RWPE2 (cell line): ENCODE measurements around the gene KCTD7.

ENCODE experiments used
- ATAC-seq: fragments of 200-7000 bp; cut with Tn5 transposase; 3 replicates; pipeline ENCODE4 v1.9.1; 2021; ENCODE audit warnings: low read depth
- DNase-seq: peaks from one replicate; pipeline ENCODE4 v3.0.0-alpha.2; 2020; ENCODE audit warnings: low spot score
- H3K27ac ChIP-seq: fragments of 450-650 bp; 2 replicates; pipeline ENCODE4 v1.5.1; 2017; ENCODE audit warnings: mild to moderate bottlenecking; ENCODE audit not compliant: poor library complexity, severe bottlenecking
- H3K27me3 ChIP-seq: fragments of 250-450 bp; sonication (Bioruptor Pico); 2 replicates; pipeline ENCODE4 v1.5.1; 2021; ENCODE audit warnings: mild to moderate bottlenecking, moderate library complexity; ENCODE audit not compliant: insufficient read depth, poor library complexity, severe bottlenecking
- H3K36me3 ChIP-seq: fragments of 250-450 bp; sonication (Bioruptor Pico); 2 replicates; pipeline ENCODE4 v1.5.1; 2020; ENCODE audit warnings: low read depth, mild to moderate bottlenecking, moderate library complexity
- H3K4me1 ChIP-seq: fragments of 250-450 bp; sonication (Bioruptor Pico); 2 replicates; pipeline ENCODE4 v1.5.1; 2021; ENCODE audit warnings: mild to moderate bottlenecking, moderate library complexity; ENCODE audit not compliant: insufficient read depth, poor library complexity, severe bottlenecking
- H3K4me3 ChIP-seq: fragments of 250-450 bp; sonication (Bioruptor Pico); 2 replicates; pipeline ENCODE4 v1.5.1; 2021; ENCODE audit warnings: mild to moderate bottlenecking, moderate library complexity; ENCODE audit not compliant: severe bottlenecking
- H3K9me3 ChIP-seq: fragments of 250-450 bp; sonication (Bioruptor Pico); 2 replicates; pipeline ENCODE4 v1.5.1; 2021; ENCODE audit warnings: mild to moderate bottlenecking, moderate library complexity; ENCODE audit not compliant: severe bottlenecking
- CTCF ChIP-seq: fragments of 450-650 bp; IDR thresholded peaks from one replicate; pipeline ENCODE4 v1.5.1; 2017; ENCODE audit warnings: mild to moderate bottlenecking, moderate library complexity; ENCODE audit not compliant: poor library complexity, severe bottlenecking

KCTD7 gene

GRCh38 chr7:66667023-66667728, 38.5 kb downstream of the KCTD7 start:
- Histone ChIP-seq H3K4me3 (no peak overlapping the region), H3K36me3 (no peaks in the 10 kb centered on the region), H3K27me3 (no peaks in the 10 kb centered on the region), H3K9me3 (no peaks in the 10 kb centered on the region), H3K27ac (no peak overlapping the region), H3K4me1 (no peaks in the 10 kb centered on the region)
- DNase-seq (no peak), ATAC-seq (no peak)
- no peak for TF ChIP-seq CTCF

GRCh38 chr7:66668112-66668511, 39.4 kb downstream of the KCTD7 start:
- ATAC-seq: no peak
- no peaks in the 10 kb centered on the region for H3K4me1 ChIP-seq
- H3K27ac ChIP-seq: no peak overlapping the region
- H3K4me3 ChIP-seq: no peak overlapping the region
- H3K9me3 ChIP-seq: no peaks in the 10 kb centered on the region
- no peak for TF ChIP-seq CTCF
- H3K36me3 ChIP-seq: no peaks in the 10 kb centered on the region
- no peak for DNase-seq
- no peaks in the 10 kb centered on the region for H3K27me3 ChIP-seq

DNA sequence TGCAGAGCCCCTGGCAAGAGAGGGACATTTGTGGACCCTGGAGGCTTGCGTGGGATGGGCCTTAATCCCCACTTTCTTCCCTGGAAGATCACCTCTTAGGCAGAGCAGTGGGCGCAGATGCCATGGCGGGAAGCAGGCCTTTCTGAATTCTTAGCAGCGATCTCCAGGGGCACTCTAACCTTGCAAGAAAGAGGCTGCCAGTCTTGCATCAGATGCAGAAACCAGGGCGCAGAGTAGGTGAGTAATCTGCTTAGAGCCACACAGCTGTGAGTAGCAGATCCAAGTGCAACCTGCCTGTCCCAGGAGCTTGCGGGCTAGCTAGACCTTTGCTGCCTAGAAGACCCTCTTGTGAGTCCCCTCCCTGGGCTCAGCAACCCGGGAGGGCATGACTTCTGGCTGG, 40.0 kb downstream of the KCTD7 start:
- Histone ChIP-seq H3K36me3 (no peaks in the 10 kb centered on the region), H3K4me3 (no peak overlapping the region), H3K4me1 (no peaks in the 10 kb centered on the region), H3K27ac (no peak overlapping the region), H3K27me3 (no peaks in the 10 kb centered on the region), H3K9me3 (no peaks in the 10 kb centered on the region)
- no peak for TF ChIP-seq CTCF
- ATAC-seq: no peak
- DNase-seq: no peak

- H3K27ac ChIP-seq: no peak overlapping the region
- TF ChIP-seq CTCF: no peak
- no peaks in the 10 kb centered on the region for H3K9me3 ChIP-seq
- ATAC-seq: no peak
- no peak for DNase-seq
- no peaks in the 10 kb centered on the region for H3K36me3 ChIP-seq
- no peaks in the 10 kb centered on the region for H3K4me1 ChIP-seq
- H3K27me3 ChIP-seq: no peaks in the 10 kb centered on the region
- no peak overlapping the region for H3K4me3 ChIP-seq
Measured at GRCh38 chr7:66669088-66669487, 40.4 kb downstream of the KCTD7 start.

DNA sequence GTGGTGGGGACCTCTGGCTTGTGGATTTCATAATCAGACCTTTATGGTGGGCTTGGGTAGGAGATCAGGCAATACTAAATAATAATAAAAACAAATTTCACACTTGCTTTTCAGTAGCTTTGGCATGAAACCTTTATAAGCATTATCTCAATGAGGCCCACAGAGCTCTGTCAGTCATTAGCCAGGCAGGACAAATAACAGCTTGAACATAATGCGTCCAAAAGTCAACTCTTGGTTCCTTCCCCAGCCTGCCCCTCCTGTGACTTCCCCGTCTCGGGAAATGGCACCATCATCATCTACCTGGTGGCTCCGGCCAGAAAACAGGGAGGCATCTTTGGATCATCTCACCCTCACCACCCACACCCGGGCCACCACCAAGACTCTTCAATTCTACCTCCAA, 40.8 kb downstream of the KCTD7 start:
- DNase-seq (no peak), ATAC-seq (no peak)
- Histone ChIP-seq H3K27ac (no peak overlapping the region), H3K36me3 (no peaks in the 10 kb centered on the region), H3K4me3 (no peak overlapping the region), H3K4me1 (no peaks in the 10 kb centered on the region), H3K9me3 (no peaks in the 10 kb centered on the region), H3K27me3 (no peaks in the 10 kb centered on the region)
- no peak for TF ChIP-seq CTCF
